GM12878 (cell line): ENCODE data around the gene PSMD11. TPM values are rescaled to one million over a fixed set of nuclear protein-coding genes. Genes with fewer than 3 reads are reported as not detected.
A peak's percentile ranks its signal among the peaks of the same experiment; 100 is the strongest.

Experiments
- ATF2 ChIP-seq: IDR thresholded peaks from 2 replicates; pipeline ENCODE4 v1.6.1; 2012; ENCODE audit warnings: low read length, inconsistent platforms
- ATF7 ChIP-seq: fragments of 450-650 bp; IDR thresholded peaks from 2 replicates; pipeline ENCODE4 v1.6.1; 2016; ENCODE audit warnings: low read depth, mild to moderate bottlenecking
- BACH1 ChIP-seq: fragments of 450-650 bp; IDR thresholded peaks from 2 replicates; pipeline ENCODE4 v1.6.1; 2017; ENCODE audit warnings: mild to moderate bottlenecking, borderline replicate concordance
- BCL3 ChIP-seq: IDR thresholded peaks from 2 replicates; pipeline ENCODE4 v1.6.1; 2011; ENCODE audit warnings: borderline replicate concordance, low read depth, mild to moderate bottlenecking, moderate library complexity, low read length; ENCODE audit not compliant: insufficient read depth, poor library complexity, severe bottlenecking
- BRCA1 ChIP-seq: IDR thresholded peaks from 2 replicates; pipeline ENCODE4 v1.6.1; 2011; ENCODE audit warnings: low read depth, low read length, improper control_type of control experiment
- CREM ChIP-seq: IDR thresholded peaks from 2 replicates; pipeline ENCODE4 v1.6.1; 2014; ENCODE audit warnings: antibody characterized with exemption, low read depth
- E2F4 ChIP-seq: IDR thresholded peaks from 2 replicates; pipeline ENCODE4 v1.6.1; 2012; ENCODE audit warnings: low read depth, low read length, improper control_type of control experiment
- FOXK2 ChIP-seq: fragments of 450-650 bp; IDR thresholded peaks from 2 replicates; pipeline ENCODE4 v1.6.1; 2017; ENCODE audit warnings: mild to moderate bottlenecking, moderate library complexity
- GATAD2B ChIP-seq: fragments of 450-650 bp; conservative IDR thresholded peaks from 2 replicates; pipeline ENCODE4 v1.6.1; 2017; ENCODE audit warnings: low read depth, mild to moderate bottlenecking, moderate library complexity
- IRF4 ChIP-seq: IDR thresholded peaks from 2 replicates; pipeline ENCODE4 v1.6.1; 2011; ENCODE audit warnings: low read depth, low read length
- MTA2 ChIP-seq: fragments of 450-650 bp; IDR thresholded peaks from 2 replicates; pipeline ENCODE4 v1.6.1; 2016; ENCODE audit warnings: low read depth, mild to moderate bottlenecking, moderate library complexity
- NBN ChIP-seq: fragments of 450-650 bp; IDR thresholded peaks from 2 replicates; pipeline ENCODE4 v1.6.1; 2016
- NFXL1 ChIP-seq: fragments of 450-650 bp; IDR thresholded peaks from 2 replicates; pipeline ENCODE4 v1.6.1; 2017; ENCODE audit warnings: antibody characterized with exemption, mild to moderate bottlenecking, borderline replicate concordance
- NFYB ChIP-seq: IDR thresholded peaks from 2 replicates; pipeline ENCODE4 v1.6.1; 2011; ENCODE audit warnings: low read depth, mild to moderate bottlenecking, low read length, improper control_type of control experiment, moderate library complexity; ENCODE audit not compliant: insufficient read depth
- NKRF ChIP-seq: fragments of 450-650 bp; conservative IDR thresholded peaks from 2 replicates; pipeline ENCODE4 v1.6.1; 2017; ENCODE audit warnings: mild to moderate bottlenecking, moderate library complexity
- PAX8 ChIP-seq: fragments of 450-650 bp; IDR thresholded peaks from 2 replicates; pipeline ENCODE4 v1.6.1; 2017; ENCODE audit warnings: mild to moderate bottlenecking, moderate library complexity
- PBX3 ChIP-seq: IDR thresholded peaks from 2 replicates; pipeline ENCODE4 v1.6.1; 2011; ENCODE audit warnings: mild to moderate bottlenecking, low read depth, low read length, moderate library complexity; ENCODE audit not compliant: insufficient replicate concordance
- PKNOX1 ChIP-seq: fragments of 450-650 bp; IDR thresholded peaks from 2 replicates; pipeline ENCODE4 v1.6.1; 2016; ENCODE audit warnings: mild to moderate bottlenecking
- SIX5 ChIP-seq: IDR thresholded peaks from 2 replicates; pipeline ENCODE4 v1.6.1; 2011; ENCODE audit warnings: mild to moderate bottlenecking, low read depth, low read length, moderate library complexity; ENCODE audit not compliant: severe bottlenecking
- SP1 ChIP-seq: IDR thresholded peaks from one replicate; pipeline ENCODE4 v1.6.1; 2011; ENCODE audit warnings: low read depth, low read length
- YBX1 ChIP-seq: fragments of 450-650 bp; IDR thresholded peaks from 2 replicates; pipeline ENCODE4 v1.6.1; 2016; ENCODE audit warnings: antibody characterized with exemption
- ZZZ3 ChIP-seq: IDR thresholded peaks from 2 replicates; pipeline ENCODE4 v1.6.1; 2011; ENCODE audit warnings: low read depth; ENCODE audit not compliant: control insufficient read depth, insufficient read length
- polyA plus RNA-seq, 11 experiments: library from polyadenylated mRNA; depleted of rRNA in 4 of 11; unstranded in 6 of 11; stranded (reverse) in 5 of 11; fragments of >200 nt; fragmentation: Nextera tagmentation in 4 of 11; fragmentation: Illumina TruSeq in 1 of 11; extraction: Ambion mirVana in 4 of 11; extraction: Trizol in 1 of 11; gene quantifications; 1 replicate in 1 of 11; 2 replicates in 10 of 11; pipeline versions ENCODE4 v1.2.1 to v1.2.3, GENCODE V29; 2011 to 2016; ENCODE audit warnings: inconsistent platforms in 2 of 11, missing spikeins in 2 of 11, low read depth in 1 of 11
- total RNA-seq, 4 experiments: library from RNA; depleted of rRNA in 3 of 4; stranded (reverse); fragments of >200 nt in 3 of 4; fragmentation: Illumina TruSeq in 1 of 4; extraction: Trizol in 1 of 4; gene quantifications; 2 replicates each; pipeline versions ENCODE4 v1.2.1 to v1.2.3, GENCODE V29; 2013 to 2021

PSMD11 gene
- total and polyA plus RNA-seq, 10 of the 15 experiments (the other 5 are each of a cell fraction or from before 2014, with no cell fraction given): 84.1 to 319 (median 120) TPM

GRCh38 chr17:32487473-32488176 lies 43.3 kb downstream of the PSMD11 start (continued):
- TF ChIP-seq GATAD2B (0 out of 2 replicates have a peak, but pooled peaks have one; percentile 35), IRF4 (no peak), NFYB (no peak), ZZZ3 (no peak), NKRF (no peak), ATF7 (no peak), PAX8 (no peak), BRCA1 (no peak), E2F4 (no peak), BCL3 (no peak), YBX1 (no peak), NBN (peak; percentile 24; the same call in 1 of the 2 replicates), SP1 (no peak), SIX5 (no peak), PBX3 (no peak), PKNOX1 (no peak), FOXK2 (no peak), NFXL1 (no peak), BACH1 (peak; percentile 13; the same call in 1 of the 2 replicates), CREM (no peak), MTA2 (no peak), ATF2 (no peak)
